Measurements from ENCODE around the gene TPM1.

GRCh38 chr15:63077952-63078351 is 35.4 kb downstream of the TPM1 start:
- TF ChIP-seq POLR2A (IDR thresholded peaks at IDR 0.05), result no peak
- no peak for TF ChIP-seq CTCF (IDR thresholded peaks at IDR 0.05)
